Measurements from ENCODE around the gene HOXC9.
A peak's percentile ranks its signal among the peaks of the same experiment; 100 is the strongest.

HOXC9 gene

GRCh38 chr12:54009171-54010052 lies 9.5 kb downstream of the HOXC9 start:
- Histone ChIP-seq H3K36me3 (ENCODE audit: insufficient read depth, low read length) (no peaks in the 10 kb centered on the region), H2AFZ (ENCODE audit: low read depth, low read length) (no peak overlapping the region), H3K9me3 (ENCODE audit: low read length) (peaks cover 4% of the 10 kb centered on the region), H3K27me3 (ENCODE audit: insufficient read depth, low read length) (peaks cover 91% of the 10 kb centered on the region), H3K4me1 (ENCODE audit: insufficient read depth, low read length) (peaks cover 3% of the 10 kb centered on the region), H3K4me3 (ENCODE audit: low read length) (no peak overlapping the region)

- peaks cover 91% of the 10 kb centered on the region for H3K27me3 ChIP-seq (ENCODE audit: insufficient read depth, low read length)
- H3K4me1 ChIP-seq (ENCODE audit: insufficient read depth, low read length): peaks cover 3% of the 10 kb centered on the region
- no peak overlapping the region for H3K4me3 ChIP-seq (ENCODE audit: low read length)
- H3K36me3 ChIP-seq (ENCODE audit: insufficient read depth, low read length): no peaks in the 10 kb centered on the region
- H2AFZ ChIP-seq (ENCODE audit: low read depth, low read length): no peak overlapping the region
- peaks cover 4% of the 10 kb centered on the region for H3K9me3 ChIP-seq (ENCODE audit: low read length)
Measured at GRCh38 chr12:54010053-54010971, 10.4 kb downstream of the HOXC9 start.

GRCh38 chr12:54010972-54011664 lies 11.2 kb downstream of the HOXC9 start:
- H3K4me1 ChIP-seq (ENCODE audit: insufficient read depth, low read length): peaks cover 3% of the 10 kb centered on the region
- no peak overlapping the region for H2AFZ ChIP-seq (ENCODE audit: low read depth, low read length)
- H3K36me3 ChIP-seq (ENCODE audit: insufficient read depth, low read length): no peaks in the 10 kb centered on the region
- H3K27me3 ChIP-seq (ENCODE audit: insufficient read depth, low read length): peaks cover 92% of the 10 kb centered on the region
- H3K9me3 ChIP-seq (ENCODE audit: low read length): peaks cover 4% of the 10 kb centered on the region
- H3K4me3 ChIP-seq (ENCODE audit: low read length): no peak overlapping the region

GRCh38 chr12:54011665-54012532 lies 11.9 kb downstream of the HOXC9 start:
- H3K27me3 ChIP-seq (ENCODE audit: insufficient read depth, low read length): peaks cover 91% of the 10 kb centered on the region
- H3K4me1 ChIP-seq (ENCODE audit: insufficient read depth, low read length): no peaks in the 10 kb centered on the region
- H3K4me3 ChIP-seq (ENCODE audit: low read length): no peak overlapping the region
- peaks cover 4% of the 10 kb centered on the region for H3K9me3 ChIP-seq (ENCODE audit: low read length)
- H2AFZ ChIP-seq (ENCODE audit: low read depth, low read length): no peak overlapping the region
- H3K36me3 ChIP-seq (ENCODE audit: insufficient read depth, low read length): no peaks in the 10 kb centered on the region

GRCh38 chr12:54012631-54013409 lies 12.9 kb downstream of the HOXC9 start:
- no peaks in the 10 kb centered on the region for H3K36me3 ChIP-seq (ENCODE audit: insufficient read depth, low read length)
- no peak overlapping the region for H3K4me3 ChIP-seq (ENCODE audit: low read length)
- peaks cover 4% of the 10 kb centered on the region for H3K9me3 ChIP-seq (ENCODE audit: low read length)
- H3K27me3 ChIP-seq (ENCODE audit: insufficient read depth, low read length): peaks cover 89% of the 10 kb centered on the region
- H3K4me1 ChIP-seq (ENCODE audit: insufficient read depth, low read length): peaks cover 5% of the 10 kb centered on the region
- H2AFZ ChIP-seq (ENCODE audit: low read depth, low read length): no peak overlapping the region

- H3K27me3 ChIP-seq (ENCODE audit: insufficient read depth, low read length): peaks cover 92% of the 10 kb centered on the region
- H2AFZ ChIP-seq (ENCODE audit: low read depth, low read length): no peak overlapping the region
- H3K9me3 ChIP-seq (ENCODE audit: low read length): peaks cover 4% of the 10 kb centered on the region
- no peaks in the 10 kb centered on the region for H3K36me3 ChIP-seq (ENCODE audit: insufficient read depth, low read length)
- H3K4me3 ChIP-seq (ENCODE audit: low read length): no peak overlapping the region
- H3K4me1 ChIP-seq (ENCODE audit: insufficient read depth, low read length): peaks cover 10% of the 10 kb centered on the region
Measured at GRCh38 chr12:54014377-54015017, 14.5 kb downstream of the HOXC9 start.

- peaks cover 92% of the 10 kb centered on the region for H3K27me3 ChIP-seq (ENCODE audit: insufficient read depth, low read length)
- no peak overlapping the region for H3K4me3 ChIP-seq (ENCODE audit: low read length)
- peaks cover 4% of the 10 kb centered on the region for H3K9me3 ChIP-seq (ENCODE audit: low read length)
- H3K36me3 ChIP-seq (ENCODE audit: insufficient read depth, low read length): no peaks in the 10 kb centered on the region
- H2AFZ ChIP-seq (ENCODE audit: low read depth, low read length): no peak overlapping the region
- peaks cover 10% of the 10 kb centered on the region for H3K4me1 ChIP-seq (ENCODE audit: insufficient read depth, low read length)
Measured at GRCh38 chr12:54015018-54015931, 15.3 kb downstream of the HOXC9 start.

- Histone ChIP-seq H3K9me3 (ENCODE audit: low read length) (peaks cover 4% of the 10 kb centered on the region), H3K36me3 (ENCODE audit: insufficient read depth, low read length) (no peaks in the 10 kb centered on the region), H3K4me1 (ENCODE audit: insufficient read depth, low read length) (peaks cover 10% of the 10 kb centered on the region), H3K4me3 (ENCODE audit: low read length) (no peak overlapping the region), H2AFZ (ENCODE audit: low read depth, low read length) (no peak overlapping the region), H3K27me3 (ENCODE audit: insufficient read depth, low read length) (peaks cover 92% of the 10 kb centered on the region)
Measured at GRCh38 chr12:54016051-54016450, 16.1 kb downstream of the HOXC9 start.

GRCh38 chr12:54016478-54016964 lies 16.6 kb downstream of the HOXC9 start:
- Histone ChIP-seq H3K9me3 (ENCODE audit: low read length) (peaks cover 4% of the 10 kb centered on the region), H3K27me3 (ENCODE audit: insufficient read depth, low read length) (peaks cover 92% of the 10 kb centered on the region), H3K4me3 (ENCODE audit: low read length) (no peak overlapping the region), H3K36me3 (ENCODE audit: insufficient read depth, low read length) (no peaks in the 10 kb centered on the region), H2AFZ (ENCODE audit: low read depth, low read length) (no peak overlapping the region), H3K4me1 (ENCODE audit: insufficient read depth, low read length) (peaks cover 10% of the 10 kb centered on the region)

GRCh38 chr12:54017027-54017788 lies 17.2 kb downstream of the HOXC9 start:
- H3K4me3 ChIP-seq (ENCODE audit: low read length): peak overlapping the region; percentile 48
- no peaks in the 10 kb centered on the region for H3K36me3 ChIP-seq (ENCODE audit: insufficient read depth, low read length)
- peak overlapping the region; percentile 15 for H2AFZ ChIP-seq (ENCODE audit: low read depth, low read length)
- peaks cover 94% of the 10 kb centered on the region for H3K27me3 ChIP-seq (ENCODE audit: insufficient read depth, low read length)
- peaks cover 10% of the 10 kb centered on the region for H3K4me1 ChIP-seq (ENCODE audit: insufficient read depth, low read length)
- peaks cover 4% of the 10 kb centered on the region for H3K9me3 ChIP-seq (ENCODE audit: low read length)

Data from neuron (in vitro differentiated cells).